Measurements from ENCODE around the gene MSI2.

GRCh38 chr17:57467801-57468200 lies 211.5 kb downstream of the MSI2 start:
- no peak for TF ChIP-seq CTCF (IDR thresholded peaks at IDR 0.05; ENCODE audit: low read length)
- no peak for TF ChIP-seq EZH2 (IDR thresholded peaks at IDR 0.05; ENCODE audit: borderline replicate concordance, low read length)
